Stimulated activated CD4-positive, alpha-beta T cell treated with anti-CD3 and anti-CD28 coated beads, Interleukin-15, amount 100 ng/mL, for 24 hours (primary cell): ENCODE measurements around the gene NBPF14.
"Not testable (repeated sequence)": the region's sequence is repeated elsewhere in the genome, so short reads cannot be mapped to it uniquely, and the experiment has no call there.

Experiments
- DNase-seq: peaks from one replicate; pipeline ENCODE4 v3.0.0-alpha.2; 2020

Gene NBPF14, protein sequence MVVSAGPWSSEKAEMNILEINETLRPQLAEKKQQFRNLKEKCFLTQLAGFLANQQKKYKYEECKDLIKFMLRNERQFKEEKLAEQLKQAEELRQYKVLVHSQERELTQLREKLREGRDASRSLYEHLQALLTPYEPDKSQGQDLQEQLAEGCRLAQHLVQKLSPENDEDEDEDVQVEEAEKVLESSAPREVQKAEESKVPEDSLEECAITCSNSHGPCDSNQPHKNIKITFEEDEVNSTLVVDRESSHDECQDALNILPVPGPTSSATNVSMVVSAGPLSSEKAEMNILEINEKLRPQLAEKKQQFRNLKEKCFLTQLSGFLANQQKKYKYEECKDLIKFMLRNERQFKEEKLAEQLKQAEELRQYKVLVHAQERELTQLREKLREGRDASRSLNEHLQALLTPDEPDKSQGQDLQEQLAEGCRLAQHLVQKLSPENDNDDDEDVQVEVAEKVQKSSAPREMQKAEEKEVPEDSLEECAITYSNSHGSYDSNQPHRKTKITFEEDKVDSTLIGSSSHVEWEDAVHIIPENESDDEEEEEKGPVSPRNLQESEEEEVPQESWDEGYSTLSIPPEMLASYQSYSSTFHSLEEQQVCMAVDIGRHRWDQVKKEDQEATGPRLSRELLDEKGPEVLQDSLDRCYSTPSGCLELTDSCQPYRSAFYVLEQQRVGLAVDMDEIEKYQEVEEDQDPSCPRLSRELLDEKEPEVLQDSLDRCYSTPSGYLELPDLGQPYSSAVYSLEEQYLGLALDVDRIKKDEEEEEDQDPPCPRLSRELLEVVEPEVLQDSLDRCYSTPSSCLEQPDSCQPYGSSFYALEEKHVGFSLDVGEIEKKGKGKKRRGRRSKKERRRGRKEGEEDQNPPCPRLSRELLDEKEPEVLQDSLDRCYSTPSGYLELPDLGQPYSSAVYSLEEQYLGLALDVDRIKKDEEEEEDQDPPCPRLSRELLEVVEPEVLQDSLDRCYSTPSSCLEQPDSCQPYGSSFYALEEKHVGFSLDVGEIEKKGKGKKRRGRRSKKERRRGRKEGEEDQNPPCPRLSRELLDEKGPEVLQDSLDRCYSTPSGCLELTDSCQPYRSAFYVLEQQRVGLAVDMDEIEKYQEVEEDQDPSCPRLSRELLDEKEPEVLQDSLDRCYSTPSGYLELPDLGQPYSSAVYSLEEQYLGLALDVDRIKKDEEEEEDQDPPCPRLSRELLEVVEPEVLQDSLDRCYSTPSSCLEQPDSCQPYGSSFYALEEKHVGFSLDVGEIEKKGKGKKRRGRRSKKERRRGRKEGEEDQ (N-terminal part only)

DNA sequence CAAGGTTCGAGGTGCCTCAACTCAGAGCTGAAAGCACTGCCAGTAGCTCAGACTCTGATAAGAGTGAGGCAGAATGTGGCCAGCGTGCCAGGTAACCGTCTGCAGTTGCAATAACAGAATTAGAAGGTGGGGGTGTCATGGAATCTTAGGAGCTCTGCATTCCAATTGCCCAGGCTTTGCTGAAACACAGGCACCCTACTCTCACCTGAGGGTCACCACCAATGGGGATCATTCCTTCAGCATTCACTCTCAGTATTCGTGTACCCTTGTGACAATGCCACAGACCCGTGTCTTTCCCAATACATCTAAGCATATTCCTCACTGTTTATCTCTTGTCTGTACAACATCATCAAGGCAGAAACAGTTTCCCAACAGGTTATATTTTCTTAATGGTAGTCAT, at the start of gene NBPF14:
NBPF14 (minus strand) TSS at position 101 of the 400 bp plus-strand sequence. CDS start 294 bp downstream, outside the sequence.
- not testable (repeated sequence) for DNase-seq

DNA sequence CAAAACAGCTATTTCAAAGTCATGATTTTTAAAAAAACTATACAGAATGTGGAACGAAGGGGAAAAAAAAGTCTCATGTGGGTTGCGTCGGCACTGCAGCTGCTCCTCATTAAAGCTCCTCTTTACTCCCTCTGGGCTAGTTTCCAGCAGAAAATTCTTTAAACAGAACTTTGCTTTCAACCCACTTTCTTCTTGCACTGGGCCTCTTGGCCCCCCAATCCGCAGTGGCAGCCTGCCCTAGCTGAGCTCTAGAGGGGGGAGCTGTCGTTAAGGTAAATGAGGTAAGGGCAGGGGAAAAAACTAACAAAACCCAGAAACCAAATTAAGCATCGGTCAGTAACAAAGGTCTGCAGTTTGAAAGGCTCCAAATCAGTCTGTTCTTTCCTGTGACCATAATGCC, 29.6 kb upstream of the NBPF14 start:
- DNase-seq, result not testable (repeated sequence)

DNA sequence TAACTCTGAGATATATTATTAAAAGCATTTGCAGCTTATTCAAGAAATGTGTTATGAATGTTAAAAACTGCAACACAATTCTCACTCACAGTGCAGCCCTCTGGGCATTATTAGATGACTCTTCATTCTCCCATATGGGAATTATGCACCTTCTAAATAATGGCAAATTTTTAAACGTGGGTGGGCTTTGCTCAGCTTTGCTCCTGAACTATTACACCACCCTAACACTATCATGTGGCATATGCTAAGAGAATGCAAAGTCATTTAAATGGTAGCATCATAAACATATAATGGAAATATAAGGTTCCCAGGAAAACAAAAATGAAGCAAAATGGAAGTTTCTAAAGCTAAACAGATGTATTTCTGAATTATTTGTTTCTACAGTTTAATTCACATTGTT, 22.4 kb upstream of the NBPF14 start:
- DNase-seq, result not testable (repeated sequence)

DNA sequence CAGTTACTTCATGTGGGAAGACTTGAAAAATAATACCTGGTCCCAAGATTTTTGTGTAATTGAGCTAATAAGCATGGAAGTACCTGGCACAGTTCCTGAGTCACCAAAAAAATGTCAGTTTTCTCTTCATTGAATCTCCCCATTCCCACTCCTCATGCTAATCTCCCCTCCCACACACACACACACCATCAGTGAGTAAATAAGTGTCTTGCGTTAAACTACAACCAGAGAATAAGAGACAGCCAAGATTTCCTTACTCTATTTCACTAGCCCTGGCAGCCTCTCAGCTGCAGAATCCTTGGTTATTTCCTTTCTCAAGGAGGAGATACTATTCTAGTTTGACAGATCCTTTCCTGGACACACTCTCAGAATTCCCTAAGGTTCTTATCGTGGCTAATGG, 9.5 kb upstream of the NBPF14 start:
- DNase-seq, result not testable (repeated sequence)

DNA sequence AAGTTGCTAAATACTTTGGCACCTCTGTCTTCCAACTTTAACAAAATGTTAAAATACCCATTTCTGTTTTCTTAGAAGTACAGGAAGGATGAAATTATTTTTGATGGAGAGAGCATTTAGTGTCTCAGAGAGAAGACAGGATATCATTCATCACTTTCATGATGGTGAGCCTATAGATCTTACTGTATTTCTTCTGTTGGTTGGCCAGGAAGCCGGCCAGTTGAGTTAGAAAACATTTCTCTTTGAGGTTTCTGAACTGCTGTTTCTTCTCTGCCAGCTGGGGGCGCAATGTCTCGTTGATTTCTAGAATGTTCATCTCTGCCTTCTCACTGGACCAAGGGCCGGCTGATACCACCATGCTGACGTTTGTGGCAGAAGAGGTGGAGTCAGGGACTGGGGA, 451 bp downstream of the NBPF14 start:
- DNase-seq, result not testable (repeated sequence)

DNA sequence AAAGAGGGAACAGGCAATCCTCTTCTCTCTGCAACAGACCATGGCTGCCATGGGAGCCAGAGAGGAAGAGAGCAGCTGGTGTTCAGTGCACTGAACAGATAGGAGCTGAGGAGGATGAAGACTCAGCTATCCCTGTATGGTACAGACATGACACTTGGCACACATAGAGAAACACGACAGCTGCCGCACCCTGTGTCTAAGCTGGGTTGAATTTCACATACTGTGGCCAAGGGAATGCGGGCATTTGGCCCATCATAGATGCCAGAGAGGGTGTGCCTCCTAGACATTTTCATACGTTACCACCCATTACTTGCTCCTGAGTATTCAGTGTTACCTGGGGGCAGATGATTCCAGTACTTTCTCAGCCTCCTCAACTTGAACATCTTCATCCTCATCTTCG, 4.7 kb downstream of the NBPF14 start:
- DNase-seq, result not testable (repeated sequence)

DNA sequence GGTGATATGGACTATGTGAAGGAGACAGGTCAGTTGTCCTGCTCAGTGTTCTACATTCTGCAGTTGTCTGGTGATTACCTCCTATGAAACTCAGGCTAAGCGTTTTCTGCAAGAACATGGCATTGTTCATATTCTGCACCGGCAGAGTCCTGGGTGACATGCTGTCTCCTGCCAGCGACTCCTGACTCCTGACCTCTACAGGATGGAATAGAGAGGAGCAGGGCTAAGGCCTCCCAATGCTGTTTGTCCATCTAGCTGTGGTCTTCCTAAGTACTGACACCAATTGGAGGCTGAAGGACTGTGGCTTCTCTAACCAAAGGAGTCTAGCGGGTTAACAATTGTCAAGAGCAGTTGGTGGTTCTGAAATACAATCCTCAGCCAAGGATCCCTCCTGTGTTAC, 63.7 kb downstream of the NBPF14 start:
- DNase-seq, result not testable (repeated sequence)

DNA sequence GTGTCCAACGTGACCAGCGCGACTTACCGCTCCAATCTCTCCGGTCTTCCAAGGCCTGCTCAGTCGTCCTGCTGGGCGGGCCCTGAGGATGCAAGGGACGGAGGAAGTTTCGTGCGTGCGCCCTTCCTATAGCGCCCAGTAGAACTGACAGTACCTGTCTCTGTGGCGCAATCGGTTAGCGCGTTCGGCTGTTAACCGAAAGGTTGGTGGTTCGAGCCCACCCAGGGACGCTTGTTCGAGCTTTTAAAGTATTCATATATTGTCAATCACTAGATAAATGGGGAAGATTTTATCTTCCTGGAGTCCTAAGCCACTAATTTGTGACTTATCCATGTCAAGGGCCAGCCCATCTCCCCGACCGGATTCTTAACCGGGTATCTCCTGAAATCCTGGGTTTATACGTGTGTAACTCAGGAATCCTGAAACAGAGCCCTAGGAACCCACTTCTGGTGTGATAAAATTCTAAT, 66.7 kb downstream of the NBPF14 start:
- DNase-seq, result peak; percentile 82

DNA sequence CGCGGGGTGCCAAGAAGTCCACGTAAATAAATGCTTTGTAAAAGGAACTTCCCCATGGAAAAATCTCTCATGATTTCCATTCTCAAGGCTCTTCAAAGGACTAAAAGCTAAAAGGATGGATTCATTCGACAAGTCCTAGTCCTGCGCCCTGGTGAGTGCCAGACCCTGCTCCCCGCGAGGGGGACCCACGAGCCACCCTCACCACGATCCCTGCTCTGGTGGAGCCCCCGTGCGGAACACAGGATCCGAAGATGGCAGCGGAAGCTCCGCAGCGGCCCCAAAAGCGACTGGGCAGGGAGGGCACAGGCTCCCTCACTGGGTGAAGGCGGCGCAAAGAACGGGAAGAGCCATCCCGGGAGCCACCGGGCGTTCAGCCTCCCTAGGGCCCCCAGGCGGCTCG, 67.2 kb downstream of the NBPF14 start:
- not testable (repeated sequence) for DNase-seq

DNA sequence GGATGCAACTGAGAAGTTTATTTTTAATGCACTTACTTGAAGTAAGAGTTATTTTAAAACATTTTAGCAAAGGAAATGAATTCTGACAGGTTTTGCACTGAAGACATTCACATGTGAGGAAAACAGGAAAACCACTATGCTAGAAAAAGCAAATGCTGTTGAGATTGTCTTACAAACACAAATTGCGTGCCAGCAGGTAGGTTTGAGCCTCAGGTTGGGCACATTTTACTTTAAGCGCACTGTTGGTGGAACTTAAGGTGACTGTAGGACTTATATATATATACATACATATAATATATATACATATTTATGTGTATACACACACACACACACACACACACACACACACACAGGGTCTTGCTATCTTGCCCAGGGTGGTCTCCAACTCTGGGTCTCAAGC, 69.2 kb downstream of the NBPF14 start:
- DNase-seq, result not testable (repeated sequence)

DNA sequence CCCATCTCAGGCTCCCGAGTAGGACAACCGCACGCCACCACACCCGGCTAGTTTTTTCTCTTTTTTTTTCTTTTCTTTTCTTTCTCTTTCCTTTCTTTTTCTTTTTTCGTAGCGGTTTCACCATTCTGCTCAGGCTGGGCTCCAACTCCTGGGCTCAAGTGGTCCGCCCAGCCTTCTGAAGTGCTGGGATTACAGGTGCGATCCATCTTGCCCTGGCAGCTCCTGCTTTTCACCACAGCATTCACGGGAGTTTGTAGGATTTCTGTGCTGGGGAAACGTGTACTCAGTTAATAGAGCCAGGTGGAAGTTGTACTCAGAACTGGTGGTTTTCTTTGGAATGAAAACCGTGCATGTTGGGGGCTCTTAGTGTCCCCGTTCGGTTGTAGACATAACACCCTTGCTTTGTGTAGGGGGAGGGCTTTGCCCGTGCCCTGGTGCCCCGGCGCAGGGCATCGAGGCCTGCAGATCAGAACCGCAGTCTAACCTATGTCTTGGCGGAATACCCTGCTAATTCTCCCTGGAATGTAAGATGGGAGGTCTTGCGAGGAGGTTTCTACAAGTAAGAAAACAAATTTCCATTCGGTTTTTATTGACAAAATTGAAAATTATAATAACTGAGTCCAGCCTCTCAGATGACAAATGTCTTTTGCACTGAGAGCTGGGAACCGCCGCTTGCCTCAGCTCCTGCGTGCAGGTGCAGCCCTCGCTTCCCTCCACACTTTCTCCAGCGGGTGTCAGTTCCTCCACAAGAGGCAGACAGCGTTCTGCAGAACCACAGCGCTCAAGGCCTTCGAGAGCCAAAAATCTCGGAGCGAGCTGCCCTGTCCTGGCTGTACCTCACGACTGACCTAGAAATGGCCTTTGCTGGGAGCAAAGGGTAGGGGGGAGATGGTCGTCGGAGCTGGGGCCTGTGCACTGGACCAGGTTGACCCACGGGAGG, 72.3 kb downstream of the NBPF14 start:
- DNase-seq, result peak; percentile 10

DNA sequence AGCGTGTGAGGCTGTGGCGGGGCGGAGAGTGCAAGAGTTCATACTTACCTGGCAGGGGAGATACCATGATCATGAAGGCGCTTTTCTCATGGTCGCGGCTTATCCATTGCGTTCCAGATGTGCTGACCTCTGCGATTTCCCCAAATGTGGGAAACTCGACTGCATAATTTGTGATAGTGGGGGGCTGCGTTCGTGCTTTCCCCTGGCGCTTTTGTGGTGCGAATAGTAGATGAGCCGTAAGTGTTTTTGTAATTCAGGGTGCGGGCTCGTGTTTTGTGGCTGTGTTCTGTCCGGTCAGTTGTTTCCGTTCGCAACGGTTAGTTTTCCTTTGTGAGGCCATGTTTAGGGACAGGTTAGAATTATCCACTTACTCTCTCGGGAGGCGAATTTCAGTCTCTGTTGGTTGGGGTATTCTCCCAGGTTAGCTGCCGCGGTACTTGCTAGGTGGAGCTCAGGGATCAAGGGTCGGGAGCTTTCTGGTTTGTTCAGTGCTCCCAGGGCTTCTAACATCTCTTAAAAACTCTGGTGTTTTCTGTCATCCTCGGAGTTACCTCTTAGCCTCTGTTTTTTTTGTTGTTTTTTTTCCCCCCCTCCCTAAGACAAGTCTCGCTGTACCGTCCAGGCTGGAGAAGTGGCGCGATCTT, 73.1 kb downstream of the NBPF14 start:
- DNase-seq, result peak; percentile 92

DNA sequence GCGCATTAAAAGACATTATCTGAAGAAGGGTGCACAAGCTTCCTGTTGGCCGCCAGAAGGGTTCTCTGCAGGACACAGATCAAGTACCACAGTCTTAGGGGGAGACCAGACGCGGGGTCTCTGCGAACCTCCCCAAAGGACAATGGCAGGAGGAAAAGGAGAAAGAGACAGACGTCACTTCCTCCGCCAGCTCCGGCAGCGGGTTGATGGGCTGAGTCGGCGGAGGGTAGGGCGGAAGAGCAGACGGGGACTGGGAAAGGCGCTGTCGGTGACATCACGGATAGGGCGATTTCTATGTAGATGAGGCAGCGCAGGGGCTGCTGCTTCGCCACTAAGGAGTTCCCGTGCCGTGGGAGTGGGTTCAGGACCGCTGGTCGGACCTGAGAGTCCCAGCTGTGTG, 73.7 kb downstream of the NBPF14 start:
- peak; percentile 87 for DNase-seq

DNA sequence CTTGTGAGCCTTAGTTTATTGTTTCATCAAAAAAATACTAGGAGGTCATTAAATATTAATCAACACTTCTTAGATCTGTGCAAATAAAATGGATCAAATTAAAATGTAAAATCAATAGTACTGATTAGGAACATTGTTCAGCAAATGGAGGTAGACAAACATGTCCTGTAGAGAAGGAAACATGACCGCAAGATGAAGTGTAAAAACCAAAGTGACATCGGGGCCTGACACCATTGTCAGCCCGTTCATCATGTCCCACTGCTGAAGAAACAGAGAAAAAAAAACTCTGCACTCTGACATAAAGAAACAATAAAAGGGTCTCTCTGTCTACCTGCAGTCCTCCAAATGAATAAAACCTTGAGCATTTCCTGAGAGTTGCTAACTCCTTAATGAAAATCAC, 81.5 kb downstream of the NBPF14 start:
- not testable (repeated sequence) for DNase-seq

DNA sequence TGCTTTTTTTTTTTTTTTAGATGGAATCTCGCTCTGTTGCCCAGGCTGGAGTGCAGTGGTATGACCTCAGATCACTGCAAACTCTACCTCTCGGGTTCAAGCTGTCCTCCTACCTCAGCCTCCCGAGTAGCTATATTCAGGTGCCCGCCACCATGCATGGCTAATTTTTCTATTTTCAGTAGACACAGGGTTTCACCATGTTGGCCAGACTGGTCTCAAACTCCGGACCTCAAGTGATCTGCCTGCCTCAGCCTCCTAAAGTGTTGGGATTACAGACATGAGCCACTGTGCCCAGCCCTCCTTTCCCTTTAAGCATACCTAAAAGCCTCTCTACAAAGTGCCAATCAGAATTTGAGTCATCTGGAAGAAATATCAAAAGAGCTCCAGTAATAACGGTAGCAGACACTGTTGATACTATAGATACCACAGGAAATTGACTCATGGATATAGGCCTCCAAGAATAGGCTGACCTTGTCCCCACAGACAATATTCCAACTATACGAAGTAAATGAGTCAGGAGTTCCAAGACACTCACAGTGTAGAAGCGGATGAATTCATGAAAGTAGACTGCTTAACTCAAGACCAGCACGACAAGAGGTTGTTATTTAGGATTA, 83.1 kb downstream of the NBPF14 start:
- not testable (repeated sequence) for DNase-seq

DNA sequence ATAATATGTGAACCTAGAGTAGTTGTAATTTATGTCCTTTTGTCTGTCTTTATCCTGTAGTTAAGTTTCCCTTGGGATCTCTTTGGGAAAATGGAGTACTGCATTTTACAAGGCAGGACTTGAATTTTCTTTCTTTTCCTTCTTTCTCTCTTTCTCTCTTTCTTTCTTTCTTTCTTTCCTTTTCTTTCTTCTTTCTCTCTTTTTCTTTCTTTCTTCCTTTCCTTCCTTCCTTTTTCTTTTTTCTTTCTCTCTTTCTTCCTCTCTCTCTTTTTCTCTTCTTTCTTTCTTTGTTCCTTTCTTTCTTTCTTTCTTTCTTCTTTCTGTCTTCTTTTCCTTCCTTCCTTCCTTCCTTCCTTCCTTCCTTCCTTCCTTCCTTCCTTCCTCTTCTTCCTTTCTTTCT, 101.9 kb downstream of the NBPF14 start:
- DNase-seq, result not testable (repeated sequence)

DNA sequence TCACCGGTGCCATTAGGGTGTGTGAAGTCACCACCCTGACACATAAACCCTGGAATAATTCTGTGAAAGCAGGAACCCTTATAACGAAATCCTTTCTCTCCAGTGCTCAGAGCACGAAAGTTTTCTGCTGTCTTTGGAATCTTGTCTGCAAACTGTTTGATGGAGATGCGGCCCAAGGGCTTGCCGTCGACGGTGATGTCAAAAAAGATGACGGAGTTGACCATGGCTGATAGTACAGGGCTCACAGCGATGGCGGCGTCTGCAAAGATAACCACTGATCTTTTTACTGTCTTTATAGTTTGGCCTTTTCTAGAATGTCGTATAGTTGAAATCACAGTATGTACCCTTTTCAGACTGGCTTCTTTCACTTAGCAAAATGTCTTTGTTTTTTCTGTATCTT, 112.8 kb downstream of the NBPF14 start, which contains the start of gene PPIAL4G:
PPIAL4G (minus strand) TSS at position 274 of the 400 bp plus-strand sequence; CDS start at position 224, 50 bp downstream.
- DNase-seq, result not testable (repeated sequence)
